ENCODE measurements around the gene ZNF236.
"Not testable (repeated sequence)": the region's sequence is repeated elsewhere in the genome, so short reads cannot be mapped to it uniquely, and the experiment has no call there.

The ZNF236 gene

DNA sequence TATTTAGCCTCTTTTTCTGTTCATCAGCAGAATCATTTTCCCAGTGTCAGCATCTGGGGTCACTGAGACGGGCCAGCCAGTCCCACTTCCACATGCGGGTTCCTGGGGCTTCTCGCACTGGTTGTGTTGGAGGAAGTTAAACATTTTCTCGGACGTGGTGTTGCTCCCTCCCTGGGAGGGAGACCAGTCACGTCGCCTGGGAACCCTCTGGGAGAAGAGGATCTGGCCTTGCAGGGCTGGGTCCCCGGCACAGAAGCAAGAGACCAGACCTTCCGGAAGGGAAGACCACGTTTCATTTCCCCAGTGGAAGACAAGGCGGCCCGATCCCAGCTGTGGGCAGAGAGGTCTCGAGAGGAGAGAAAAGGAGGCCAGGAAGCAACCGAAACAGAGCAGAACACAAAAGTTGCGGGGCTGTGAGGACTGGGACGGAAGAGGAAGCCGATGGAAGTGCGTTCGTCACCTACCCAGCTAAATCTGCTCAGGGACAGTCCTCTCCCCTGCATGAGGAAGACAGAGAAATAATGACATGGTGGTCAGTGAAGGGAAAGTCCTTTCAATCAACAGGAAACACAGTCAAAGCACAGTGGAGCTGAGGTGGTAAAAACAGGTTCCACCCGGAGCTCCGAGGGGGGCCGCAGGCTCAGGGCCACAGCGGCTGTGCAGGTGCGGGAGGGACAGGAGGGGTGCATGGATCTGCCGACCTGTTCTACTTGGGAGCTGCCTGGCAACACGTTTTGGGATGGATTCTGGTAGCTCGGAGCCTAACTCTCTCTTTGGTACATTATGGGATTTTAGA lies 165.9 kb downstream of the ZNF236 start:
- no peak for DNase-seq (ENCODE audit: low read depth, low spot score)

DNA sequence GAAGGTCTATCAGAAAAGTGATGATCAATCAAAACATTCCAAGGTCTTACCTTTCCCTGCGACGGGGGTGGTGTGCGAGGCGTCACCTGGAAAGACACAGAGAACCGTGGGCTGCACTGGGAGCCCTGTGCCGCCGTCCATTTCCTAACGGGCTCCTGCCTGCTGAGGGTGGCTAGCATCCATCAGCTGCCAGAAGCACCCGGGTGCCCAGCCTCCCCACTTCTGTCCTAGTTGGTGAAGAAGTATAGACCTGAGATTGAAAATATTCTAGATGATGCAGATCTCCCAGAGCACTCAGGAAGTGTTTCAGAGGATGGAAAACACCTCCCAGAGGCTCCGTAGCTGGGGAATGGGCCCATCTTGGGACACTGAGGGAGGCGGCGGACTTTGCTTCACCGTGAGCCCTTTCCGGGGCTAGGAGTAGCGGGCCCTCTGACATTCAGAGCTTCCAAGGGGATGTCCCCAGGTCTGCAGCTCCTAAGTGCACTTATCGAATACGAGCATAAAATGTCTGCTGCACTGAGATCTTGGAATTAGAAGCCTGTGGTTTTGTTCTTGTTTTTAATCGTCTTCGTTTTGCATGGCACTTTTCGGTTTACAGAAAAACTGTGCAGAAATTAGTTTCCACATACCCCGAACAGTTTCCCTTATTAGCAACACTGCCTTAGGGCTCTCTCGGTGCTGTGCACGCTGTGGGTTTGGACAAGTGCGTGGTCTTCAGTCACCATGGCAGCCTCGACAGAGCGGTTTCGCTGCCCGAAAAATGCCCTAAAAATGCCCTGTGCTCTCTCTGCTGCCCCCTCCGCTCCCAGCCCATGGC lies 166.7 kb downstream of the ZNF236 start:
- DNase-seq (ENCODE audit: low read depth, low spot score): no peak

DNA sequence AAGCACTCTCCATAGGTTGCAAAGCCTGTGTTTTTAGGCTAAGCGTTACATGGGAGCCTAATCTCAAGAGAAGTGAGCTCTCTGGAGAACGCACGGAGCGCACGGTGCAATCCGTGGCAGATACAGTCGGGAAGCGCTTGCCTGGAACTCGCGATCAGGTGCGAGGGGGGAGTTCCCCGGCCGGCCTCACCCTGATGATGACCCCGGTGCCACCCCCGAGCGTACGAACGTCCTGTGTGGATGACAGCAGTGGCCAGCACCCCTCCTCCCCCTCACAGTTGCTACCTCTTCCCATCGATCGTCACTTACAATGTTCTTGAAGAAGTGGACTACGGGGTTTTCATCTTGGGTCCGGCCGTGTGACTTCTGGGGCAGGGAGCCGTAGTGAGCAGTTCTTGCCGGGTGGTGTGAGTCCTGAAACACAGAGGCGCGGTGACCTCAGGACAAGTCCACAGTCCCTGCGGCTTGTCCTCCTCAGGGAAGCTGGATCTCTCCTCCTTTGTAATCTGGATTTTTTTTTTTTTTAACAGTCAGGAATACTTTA lies 167.4 kb downstream of the ZNF236 start:
- DNase-seq (ENCODE audit: low read depth, low spot score): no peak

DNA sequence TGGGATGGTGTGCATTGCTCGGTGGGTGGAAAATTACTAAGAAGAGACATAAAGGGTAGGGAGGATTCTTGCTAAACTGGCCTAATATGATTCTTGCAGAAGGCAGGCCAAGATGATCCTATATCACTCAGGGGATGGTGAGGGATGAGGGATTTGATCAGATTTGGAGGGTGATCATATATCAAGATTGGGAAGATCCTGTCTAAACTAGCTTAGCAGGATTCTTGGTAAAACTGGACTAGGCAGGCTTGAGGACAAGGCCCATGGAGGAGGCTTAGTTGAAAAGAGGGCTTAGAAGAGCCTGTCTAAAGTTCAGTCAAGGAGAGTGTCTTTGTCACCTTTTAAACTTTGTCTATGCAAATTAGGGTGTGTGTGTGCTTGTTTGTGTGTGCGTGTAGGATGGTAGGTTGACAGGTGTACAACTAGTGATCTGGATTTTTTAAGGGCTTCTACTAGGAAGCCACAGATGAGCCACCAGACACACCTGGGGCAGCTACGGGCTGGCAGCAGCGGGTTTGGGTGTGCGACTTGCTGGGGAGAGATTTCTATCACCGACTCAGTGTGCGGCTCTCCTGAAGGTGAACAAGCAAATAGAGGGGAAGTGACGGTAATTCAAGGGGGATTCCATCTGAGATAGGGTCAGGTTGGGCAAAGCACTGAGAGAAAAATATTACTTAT lies 168.1 kb downstream of the ZNF236 start:
- not testable (repeated sequence) for DNase-seq (ENCODE audit: low read depth, low spot score)

DNA sequence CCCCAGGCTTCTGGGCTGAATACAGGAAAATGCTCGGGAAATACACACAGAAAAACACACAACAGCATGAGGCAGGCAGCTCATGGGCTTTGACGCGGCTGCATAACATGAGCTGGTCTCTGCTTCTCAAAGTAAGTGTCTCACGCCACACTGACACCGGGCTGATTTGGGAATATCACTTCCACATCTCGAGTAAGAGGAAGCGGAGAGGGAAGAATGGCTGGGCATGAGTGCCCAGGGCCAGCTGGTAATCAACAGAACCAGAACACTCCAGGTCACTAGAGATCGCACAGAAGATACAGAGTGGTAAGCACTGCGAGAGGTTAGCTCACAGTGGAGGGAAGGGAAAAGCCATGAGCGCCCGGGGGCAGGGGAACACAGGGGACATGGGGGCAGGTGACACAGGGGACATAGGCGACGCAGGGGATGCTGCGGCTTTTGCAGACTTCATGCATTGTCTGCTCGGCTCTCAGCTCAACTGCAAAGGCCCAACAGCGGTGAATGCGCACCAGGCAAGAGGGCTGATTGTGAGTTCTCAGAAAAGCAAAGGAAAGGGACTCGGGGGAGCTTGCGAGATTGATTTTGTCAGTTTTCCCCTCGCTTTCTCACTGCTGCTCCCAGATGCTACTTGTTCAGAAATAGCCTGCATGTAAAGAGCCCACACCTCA lies 168.8 kb downstream of the ZNF236 start:
- DNase-seq (ENCODE audit: low read depth, low spot score): no peak

DNA sequence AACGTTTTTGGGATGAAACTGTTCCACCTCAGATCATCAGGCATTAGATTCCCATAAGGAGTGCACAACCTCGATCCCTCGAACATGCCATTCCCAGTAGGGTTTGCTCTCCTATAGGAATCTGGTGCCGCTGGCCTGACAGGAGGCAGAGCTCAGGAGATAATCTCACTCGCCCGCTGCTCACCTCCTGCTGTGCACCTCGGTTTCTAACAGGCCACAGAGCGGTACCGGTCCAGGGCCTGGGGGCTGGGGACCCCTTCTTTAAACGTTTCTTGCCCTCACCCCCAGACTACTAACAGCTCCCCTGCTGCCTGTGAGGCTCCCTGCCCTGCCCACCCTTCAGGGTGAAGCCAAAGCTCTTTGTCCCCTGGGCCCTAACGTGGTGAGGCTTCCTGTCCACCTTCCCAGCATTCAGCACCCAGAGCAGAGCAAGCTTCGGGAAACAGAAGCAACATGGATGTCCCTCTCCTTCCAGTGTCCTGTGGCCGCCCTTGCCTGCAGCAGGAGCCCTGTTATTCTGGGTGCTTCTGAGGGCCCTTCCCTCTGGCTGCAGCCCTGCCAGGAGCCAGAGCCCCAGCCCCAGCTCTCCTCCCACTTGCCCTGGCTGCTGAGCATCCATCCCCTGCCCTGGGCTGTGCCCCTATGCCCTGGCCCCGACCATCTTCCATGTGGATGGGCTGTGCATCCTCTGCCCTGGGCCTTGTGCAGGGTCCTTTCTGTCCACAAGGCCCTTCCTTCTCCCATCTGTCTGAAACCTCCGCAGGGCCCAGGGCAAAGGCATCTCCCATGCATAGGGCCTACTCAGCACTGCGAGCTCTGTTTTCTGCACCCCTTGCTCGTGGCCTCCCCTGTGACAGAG lies 170.1 kb downstream of the ZNF236 start:
- no peak for DNase-seq (ENCODE audit: low read depth, low spot score)

DNA sequence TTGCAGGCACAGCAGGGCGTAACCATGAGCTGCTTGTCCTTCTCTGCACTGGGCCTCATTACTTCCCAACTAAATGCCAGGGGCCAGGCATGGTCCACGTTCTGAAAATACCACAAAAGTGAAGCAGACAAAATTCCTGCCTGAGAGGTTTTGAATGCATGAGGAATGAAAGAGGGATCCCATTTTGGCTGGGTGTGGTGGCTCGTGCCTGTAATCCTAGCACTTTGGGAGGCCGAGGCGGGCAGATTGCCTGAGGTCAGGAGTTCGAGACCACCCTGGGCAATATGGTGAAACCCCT lies 170.7 kb downstream of the ZNF236 start:
- no peak for DNase-seq (ENCODE audit: low read depth, low spot score)

DNA sequence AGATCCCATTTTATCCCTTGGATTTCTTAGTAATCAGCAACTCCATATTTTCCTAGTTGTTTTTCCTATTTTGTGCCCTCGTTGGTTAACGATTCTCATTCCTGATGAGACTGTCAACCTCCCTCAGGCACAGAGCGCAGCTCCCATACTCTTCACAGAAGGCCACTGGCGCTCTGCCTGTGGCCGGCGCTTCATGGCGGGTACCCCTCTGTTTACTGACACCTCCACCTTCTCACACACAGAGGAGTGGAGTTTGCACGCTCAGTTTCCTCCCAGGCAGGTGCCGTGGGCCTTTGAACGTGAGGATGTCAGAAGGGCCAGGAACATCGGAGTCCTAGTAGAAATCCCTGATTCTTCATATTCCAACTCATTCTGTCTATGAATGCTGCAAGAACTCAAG lies 171.2 kb downstream of the ZNF236 start:
- no peak for DNase-seq (ENCODE audit: low read depth, low spot score)

DNA sequence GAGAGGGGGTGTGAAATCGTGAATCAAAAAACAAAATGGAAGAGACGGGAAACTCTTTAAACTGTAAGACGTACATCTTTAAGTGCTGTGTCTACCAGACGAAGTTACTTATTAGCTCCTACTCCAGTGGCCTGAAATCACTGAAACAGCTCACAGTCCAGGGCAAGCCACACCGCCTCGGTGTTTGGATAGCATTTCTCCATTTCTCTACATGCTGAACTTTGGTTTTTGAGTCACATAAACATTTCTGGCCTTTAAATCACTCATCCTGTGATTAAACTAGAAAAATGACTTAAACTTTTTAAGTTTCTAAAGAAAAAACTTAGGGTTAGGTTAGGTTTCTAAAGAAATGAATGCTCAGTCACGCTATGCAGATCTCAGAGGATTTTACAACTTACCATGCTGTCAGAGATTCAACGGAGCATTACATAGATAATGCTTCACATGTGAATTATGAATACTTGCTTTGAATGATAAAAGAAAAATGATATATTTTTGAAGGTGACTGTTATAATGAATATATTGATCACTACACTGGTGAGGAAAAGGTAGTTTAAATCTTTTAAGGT lies 171.8 kb downstream of the ZNF236 start:
- DNase-seq (ENCODE audit: low read depth, low spot score): no peak

DNA sequence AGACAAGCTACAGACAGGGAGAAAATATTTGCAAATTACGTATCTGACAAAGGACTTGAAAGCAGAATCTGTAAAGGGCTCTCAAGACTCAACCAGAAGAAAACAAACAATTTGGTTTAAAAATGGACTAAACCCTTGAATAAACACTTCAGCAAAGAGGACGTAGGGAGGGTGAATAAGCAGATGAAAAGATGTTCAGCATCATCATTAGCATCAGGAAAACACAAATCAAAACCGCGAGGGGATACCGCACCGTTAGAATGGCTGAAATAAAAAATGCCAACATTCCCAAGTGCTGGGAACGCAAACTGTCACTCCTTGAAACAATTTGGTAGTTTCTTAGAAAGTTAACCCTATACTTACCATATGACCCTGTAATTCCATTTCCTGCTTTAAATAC lies 173.5 kb downstream of the ZNF236 start:
- no peak for DNase-seq (ENCODE audit: low read depth, low spot score)

DNA sequence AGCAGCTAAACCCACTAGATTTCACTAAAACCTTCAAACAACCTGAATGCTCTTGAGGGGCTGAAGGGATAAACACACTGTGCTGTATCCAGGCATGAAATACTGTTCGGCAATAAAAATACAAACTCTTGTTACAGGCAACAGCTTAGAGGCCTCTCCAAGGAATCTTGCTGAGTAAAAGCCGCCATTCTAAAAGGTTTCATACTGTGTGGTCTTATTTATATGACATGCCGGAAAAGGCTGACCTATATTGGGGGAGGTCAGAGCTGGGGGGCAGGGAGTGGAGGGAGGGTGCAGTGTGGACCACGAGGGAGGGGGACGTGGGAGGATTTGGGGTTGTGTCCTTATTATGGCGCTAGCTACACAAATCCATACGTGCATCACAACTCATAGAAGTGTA lies 174.1 kb downstream of the ZNF236 start:
- no peak for DNase-seq (ENCODE audit: low read depth, low spot score)

DNA sequence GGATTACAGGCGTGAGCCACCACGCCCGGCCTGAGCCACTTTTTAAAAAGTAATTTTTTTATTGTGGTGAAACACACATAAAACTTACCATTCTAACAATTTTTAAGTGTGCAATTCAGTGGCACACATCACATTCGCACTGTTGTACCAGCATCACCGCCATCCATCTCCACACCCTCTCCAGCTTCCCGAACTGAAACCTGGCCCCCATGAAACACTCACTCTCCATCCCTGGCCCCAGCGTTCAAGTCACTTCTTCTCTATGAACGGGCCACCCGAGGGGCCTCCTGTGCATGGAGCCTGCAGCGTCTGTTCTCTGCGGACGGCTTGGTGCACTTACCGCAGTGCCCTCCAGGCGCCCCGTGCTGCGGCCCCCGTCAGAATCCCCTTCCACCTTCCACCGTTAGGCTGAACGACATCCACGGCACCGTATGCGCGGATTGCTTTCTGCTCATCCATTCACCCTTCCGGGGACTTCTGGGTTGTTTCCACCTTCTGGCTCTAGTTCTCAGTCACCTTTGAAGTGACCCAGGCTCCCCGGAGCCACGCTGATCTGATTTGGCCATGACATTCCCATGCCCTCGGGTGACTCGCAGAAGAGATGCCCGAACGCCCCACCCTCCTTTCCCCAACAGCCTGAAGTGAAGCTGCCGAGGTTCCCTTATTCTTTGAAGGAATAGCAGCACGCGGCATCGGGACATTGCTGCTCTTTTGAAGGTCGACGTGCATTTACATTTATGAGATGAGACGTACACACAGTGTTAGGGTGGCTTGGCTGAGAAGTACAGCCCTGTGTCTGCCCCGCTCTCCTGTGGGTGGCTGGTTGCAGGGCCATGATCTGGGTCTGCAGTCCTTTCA lies 175.8 kb downstream of the ZNF236 start:
- DNase-seq (ENCODE audit: low read depth, low spot score): no peak

DNA sequence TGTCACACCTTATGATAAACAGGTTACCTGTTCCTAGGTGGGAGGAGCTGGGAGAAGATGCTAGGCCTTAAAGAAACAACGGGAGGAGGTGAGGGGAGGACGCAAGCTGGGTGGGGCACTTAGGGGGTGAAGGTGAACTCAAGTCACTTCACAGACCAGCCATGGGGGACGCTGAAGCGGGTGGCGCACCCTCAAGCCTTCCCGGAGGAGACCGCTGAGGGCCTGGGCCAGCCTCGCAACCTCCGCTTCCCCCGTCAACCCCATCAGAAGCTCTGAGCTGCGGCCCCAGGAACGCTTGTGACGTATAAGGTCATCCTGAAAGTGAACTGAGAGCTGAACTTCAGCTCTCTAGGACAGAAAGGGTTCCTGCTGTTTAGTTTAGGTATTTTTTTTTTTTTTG lies 176.7 kb downstream of the ZNF236 start:
- DNase-seq (ENCODE audit: low read depth, low spot score): no peak

DNA sequence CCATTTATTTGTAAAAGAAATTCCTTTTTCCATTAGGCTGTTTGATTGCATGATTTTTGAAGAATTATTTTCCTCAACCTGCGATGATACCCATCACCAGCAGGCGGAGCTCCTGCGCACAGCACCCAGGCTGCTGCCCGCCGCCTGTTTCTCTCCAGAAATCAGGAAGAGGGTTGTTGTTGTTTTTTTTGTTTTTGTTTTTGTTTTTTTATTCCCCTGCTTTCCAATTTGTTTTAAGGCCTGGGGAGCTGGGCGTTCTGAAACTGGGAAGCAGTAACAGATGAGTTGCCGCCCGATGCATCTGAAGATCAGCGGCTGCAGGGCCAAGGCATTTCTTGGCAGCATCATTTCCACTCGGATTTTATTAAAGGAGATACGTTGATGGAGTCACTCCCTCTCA lies 178.2 kb downstream of the ZNF236 start:
- DNase-seq (ENCODE audit: low read depth, low spot score): no peak

DNA sequence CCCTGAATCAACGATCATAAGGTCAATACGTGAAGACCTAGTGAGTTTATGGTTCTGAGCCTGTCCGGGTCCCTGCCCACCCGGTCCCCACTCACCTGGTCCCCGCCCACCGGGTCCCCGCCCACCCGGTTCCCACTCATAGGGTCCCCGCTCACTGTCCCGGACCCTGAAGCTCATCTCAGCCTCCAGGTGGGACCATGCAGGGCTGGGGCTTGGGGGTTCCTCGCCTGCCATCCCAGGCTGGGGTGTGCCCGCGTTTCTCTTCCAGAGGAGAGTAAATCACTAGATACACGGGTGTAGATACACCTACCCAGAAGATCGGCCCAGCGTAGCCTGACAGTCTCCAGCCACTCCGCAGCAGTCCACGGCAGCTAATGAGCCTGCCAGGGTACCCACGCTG lies 178.7 kb downstream of the ZNF236 start:
- no peak for DNase-seq (ENCODE audit: low read depth, low spot score)

DNA sequence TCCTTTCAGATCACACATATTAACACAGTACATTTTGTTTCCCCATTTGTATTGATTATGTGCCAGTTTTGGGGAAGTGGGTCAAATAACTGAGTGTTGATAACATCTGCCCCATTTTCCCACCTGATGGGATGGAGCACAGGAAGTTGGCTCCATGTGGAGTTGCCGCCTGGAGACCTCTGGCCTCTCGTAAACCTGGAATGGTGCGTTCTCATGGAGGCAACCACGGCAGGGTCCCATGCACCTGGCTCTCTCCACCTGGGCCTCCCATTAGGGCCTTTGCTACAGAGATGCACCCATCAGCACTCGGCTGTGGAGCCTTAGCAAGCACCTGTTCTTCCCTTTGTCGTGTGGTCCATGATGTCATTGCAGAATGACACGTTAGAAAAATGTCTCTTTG lies 179.6 kb downstream of the ZNF236 start:
- DNase-seq (ENCODE audit: low read depth, low spot score): no peak

DNA sequence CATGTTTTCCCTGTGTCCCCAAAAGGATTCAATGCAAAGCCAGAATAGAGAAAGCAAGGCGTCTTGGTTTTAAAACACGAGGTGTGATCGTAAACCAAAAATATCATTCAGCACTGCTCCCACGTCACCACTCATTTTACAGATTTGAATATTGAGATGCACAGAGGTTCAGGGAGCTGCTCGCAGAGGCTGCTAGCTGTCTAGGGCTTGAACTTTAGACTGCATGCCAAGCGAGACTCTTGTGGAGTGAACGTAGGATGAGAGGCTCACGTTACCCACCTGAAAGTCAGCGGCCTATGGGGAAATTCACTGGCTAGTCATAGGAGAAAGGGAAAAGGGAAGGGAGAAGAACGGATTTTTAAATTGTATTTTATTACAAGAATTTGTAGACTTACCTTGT lies 180.1 kb downstream of the ZNF236 start:
- DNase-seq (ENCODE audit: low read depth, low spot score): no peak

DNA sequence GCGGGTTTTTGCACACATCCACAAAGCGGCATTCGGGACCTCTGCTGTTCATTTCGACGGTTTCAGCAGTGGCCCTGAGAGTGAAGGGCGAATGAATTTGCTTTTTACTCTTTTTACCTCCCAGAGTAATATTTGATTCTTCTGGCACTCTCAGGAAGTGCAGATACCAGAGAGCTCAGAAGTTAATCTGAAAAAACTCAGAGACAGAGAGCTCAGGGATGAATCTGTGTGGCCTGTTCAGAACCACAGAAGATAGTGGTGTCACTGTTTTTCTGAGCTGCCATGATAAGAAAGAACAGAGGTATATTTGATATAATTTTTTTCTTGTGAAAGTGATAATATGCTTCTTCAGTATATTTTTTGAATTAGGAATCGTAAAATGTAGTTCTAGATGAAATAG lies 181.0 kb downstream of the ZNF236 start:
- DNase-seq (ENCODE audit: low read depth, low spot score): no peak

DNA sequence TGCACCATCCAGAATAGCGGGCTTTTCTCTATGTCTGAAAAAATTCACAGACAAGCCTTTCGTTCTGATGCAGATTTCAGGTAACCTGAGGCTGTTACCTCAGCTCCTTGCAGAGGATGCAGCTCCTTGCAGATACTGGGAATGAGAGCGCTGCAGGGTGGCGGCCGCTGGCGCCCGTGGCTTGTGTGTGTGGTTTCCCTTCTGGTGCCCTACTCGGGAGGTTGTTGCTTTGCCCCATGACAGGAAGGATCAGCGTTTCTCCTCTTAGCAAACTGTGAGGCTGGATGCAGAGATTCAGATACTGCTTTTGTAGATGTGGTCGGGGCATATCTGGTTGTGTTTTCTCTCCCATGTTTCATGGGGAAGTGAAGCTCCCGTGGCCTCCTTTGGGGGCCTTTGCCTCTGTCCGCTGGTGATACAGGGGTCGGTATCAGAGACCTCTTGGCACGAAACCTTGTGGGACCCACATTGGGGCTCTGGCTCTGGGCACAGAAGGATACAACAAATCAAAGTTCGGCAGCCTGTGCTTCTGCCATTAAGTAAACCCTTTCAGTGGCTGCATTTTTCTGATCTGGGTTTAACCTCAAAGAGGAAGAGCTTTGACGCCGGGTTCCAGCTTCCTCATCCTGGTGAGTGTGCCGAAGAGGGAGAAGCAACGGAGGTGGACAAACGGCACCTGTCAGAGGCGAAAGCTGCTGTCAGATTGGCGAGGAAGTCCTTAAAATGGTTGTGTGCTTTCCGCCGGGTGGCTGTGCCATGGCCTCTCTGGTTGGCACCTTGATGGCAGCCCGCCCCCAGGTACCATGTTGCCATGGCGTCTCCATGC lies 182.4 kb downstream of the ZNF236 start:
- DNase-seq (ENCODE audit: low read depth, low spot score): no peak

Measured in smooth muscle cell of the brain vasculature (primary cell).